Omental fat pad (tissue), 4 donors: ENCODE results near the gene TPST1. TPM values are rescaled to one million over a fixed set of nuclear protein-coding genes. Genes with fewer than 3 reads are reported as not detected.

ENCODE experiments used
- ATAC-seq: fragments of 150-250 bp; one replicate; pipeline ENCODE4 v1.9.1; 2016; ENCODE audit warnings: mild to moderate bottlenecking, moderate library complexity; ENCODE audit not compliant: low FRiP score
- DNase-seq: peaks from one replicate; pipeline ENCODE4 v3.0.0-alpha.2; 2019; ENCODE audit warnings: low spot score
- total RNA-seq, 4 donors: library from RNA; depleted of rRNA; stranded (reverse); fragments of >200 nt; gene quantifications; one replicate each; pipeline ENCODE4 v1.1.0, GENCODE V29; 2016
- TF ChIP-seq, protein P1 (sequence below), 3 donors: fragments of 450-650 bp; IDR thresholded peaks; one replicate each; pipeline ENCODE4 v1.5.1; 2016 to 2017; ENCODE audit warnings: antibody characterized with exemption in 3 of 3, mild to moderate bottlenecking in 3 of 3, moderate library complexity in 2 of 3

TPST1 gene
- total RNA-seq, 4 donors from 2014 or later = 16.4 to 63.2 (median 24.3) TPM

DNA sequence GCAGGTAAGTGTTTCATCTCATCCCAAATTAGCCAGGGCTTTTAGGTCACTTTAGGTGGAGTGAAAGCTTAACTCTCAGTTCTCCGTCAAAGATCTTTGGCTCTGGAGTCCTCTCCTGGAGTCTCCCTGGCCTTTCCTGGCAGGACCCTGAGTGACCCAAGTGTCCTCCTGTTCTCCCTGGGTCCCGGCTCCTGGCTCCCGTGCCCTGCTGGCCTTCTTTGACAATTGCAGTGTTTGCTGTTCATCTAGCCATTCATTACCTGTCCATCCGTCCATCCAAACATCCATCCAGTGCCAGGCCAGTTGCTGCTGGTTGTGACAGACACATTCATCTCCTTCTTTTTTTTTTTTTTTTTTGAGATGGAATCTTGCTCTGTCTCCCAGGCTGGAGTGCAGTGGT is 6.2 kb upstream of the TPST1 start:
- ATAC-seq (no peak), DNase-seq (no peak)
- TF ChIP-seq, protein P1, sequence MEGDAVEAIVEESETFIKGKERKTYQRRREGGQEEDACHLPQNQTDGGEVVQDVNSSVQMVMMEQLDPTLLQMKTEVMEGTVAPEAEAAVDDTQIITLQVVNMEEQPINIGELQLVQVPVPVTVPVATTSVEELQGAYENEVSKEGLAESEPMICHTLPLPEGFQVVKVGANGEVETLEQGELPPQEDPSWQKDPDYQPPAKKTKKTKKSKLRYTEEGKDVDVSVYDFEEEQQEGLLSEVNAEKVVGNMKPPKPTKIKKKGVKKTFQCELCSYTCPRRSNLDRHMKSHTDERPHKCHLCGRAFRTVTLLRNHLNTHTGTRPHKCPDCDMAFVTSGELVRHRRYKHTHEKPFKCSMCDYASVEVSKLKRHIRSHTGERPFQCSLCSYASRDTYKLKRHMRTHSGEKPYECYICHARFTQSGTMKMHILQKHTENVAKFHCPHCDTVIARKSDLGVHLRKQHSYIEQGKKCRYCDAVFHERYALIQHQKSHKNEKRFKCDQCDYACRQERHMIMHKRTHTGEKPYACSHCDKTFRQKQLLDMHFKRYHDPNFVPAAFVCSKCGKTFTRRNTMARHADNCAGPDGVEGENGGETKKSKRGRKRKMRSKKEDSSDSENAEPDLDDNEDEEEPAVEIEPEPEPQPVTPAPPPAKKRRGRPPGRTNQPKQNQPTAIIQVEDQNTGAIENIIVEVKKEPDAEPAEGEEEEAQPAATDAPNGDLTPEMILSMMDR (IDR thresholded peaks at IDR 0.05) = no peak

DNA sequence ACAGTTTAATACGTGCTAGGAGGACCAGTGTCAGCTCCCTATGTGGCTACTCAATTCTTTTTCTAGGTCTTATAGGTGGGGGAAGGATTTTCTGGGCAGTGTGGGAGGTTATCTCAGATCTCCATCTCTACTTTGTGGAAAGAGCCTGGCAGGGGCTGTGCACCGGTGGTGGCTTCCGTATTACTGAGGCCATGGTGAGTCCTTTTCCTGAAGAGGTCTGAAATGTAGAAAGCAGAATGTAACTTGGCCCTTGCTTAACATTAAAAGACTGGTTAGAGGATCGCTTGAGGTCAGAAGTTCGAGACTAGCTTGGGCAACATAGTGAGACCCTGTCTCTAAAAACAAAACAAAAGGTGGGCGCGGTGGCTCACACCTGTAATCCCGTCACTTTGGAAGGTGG is 2.7 kb upstream of the TPST1 start:
- no peak for DNase-seq
- no peak for ATAC-seq
- TF ChIP-seq, protein P1 (IDR thresholded peaks at IDR 0.05) = no peak

DNA sequence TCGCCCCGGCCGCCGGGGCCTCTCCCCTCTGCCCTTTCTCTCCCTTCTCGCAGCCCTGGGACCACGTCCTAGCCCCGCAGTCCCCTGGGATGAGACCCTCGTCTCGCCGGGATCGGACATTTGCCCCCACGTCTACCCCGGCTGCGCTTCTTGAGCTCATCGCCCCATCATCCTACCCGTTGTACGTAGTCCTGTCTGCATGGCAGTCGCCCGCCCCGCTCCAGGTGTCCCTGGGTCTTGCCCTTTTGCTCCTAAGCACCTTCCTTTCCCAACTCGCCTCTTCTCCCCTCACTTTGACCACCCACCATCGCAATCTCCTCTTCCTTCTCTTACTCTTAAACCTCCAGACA is 582 bp downstream of the TPST1 start:
- ATAC-seq = peak; percentile 13
- DNase-seq = no peak
- TF ChIP-seq, protein P1 (IDR thresholded peaks at IDR 0.05) = no peak

DNA sequence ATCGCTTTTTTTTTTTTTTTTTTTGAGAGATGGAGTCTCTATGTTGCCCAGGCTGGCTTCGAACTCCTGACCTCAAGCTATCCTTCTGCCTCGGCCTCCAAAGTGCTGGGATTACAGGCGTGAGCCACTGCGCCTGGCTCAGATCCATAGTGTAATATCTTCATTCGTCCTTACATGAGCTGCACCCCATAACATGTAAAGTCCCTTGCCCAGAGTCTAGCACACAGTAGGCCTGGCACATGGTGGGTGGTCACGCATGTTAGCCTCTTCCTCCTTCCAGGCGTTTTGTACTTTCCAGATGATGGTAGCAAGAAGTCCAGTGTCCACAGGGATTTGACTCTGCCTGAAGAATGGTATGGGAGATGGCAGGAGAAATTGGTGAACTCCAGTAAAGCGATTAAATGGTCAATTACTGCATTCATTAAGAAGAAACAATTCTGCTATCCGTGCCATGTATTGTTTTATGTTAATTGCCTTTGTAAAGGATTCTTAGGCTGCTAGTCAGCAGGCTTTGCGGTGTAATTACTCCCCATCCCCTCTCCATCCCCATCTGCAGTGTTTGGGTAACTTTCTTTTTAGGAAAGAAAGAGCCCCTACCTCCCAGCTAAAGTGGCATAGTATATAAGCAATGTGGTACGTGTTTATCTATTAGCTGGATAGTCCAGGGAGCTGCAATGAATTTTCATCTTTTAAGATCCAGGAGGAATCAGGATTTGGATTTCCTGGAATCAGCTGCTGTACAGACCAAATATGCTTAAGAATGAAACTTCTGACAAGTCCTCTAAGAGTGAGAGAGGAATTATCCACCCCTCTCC is 1.2 kb downstream of the TPST1 start:
- ATAC-seq = no peak
- no peak for DNase-seq
- TF ChIP-seq, protein P1 (IDR thresholded peaks at IDR 0.05) = no peak

DNA sequence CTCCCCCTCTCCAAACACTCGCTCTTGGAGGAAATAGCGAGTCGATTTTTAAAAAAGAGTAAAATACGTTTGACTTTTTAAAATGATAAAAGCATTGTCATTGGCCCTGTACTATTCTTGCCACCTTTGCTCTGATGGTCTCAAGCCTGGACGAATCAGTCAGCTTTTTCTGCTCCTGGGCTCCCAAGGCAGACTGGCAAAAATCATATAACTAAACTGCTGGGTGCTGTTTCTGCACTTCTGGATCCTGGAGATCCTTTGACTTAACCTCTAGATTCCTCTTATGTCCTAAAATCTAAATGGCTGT is 1.8 kb downstream of the TPST1 start:
- ATAC-seq = no peak
- no peak for DNase-seq

DNA sequence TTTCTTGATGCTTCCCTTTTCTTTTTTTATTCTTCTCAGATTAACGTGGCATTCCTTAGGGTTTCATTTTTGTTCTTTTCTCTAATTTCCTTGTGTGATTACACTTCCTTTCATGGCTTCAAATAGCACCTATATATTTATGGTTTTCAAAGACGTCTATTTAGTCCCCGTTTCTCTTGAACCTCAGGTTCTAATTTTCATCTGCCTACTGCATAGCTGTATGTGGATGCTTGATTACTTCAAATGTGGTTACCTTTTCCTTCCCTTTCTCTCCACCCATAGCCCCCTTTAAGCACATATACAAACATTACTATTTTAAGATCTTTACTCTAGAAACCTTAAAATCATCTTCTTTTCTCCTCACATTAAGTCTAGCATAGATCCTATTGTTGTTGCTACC is 2.4 kb downstream of the TPST1 start:
- DNase-seq = no peak
- ATAC-seq = no peak
- TF ChIP-seq, protein P1 (IDR thresholded peaks at IDR 0.05) = no peak

More for the DNA sequence above, 1.8 kb downstream of the TPST1 start:
- TF ChIP-seq, protein P1 (IDR thresholded peaks at IDR 0.05) = no peak

DNA sequence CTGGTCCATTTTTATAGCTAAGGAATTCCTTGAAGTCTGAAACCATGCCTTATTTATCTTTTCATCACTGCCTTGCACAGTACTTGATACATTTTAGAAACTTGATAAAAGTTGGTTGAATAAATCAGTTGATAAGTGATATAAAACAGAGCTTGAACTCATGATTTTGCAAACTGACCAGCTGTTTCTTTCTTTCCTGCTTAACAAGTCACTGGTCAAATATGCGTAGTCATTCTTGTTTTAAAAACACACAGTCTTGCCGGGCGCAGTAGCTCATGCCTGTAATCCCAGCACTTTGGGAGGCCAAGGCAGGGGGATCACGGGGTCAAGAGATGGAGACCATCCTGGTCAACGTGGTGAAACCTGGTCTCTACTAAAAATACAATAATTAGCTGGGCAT is 6.3 kb downstream of the TPST1 start:
- TF ChIP-seq, protein P1 (IDR thresholded peaks at IDR 0.05) = no peak

More for the DNA sequence above, 6.3 kb downstream of the TPST1 start:
- ATAC-seq (no peak), DNase-seq (no peak)
